HS-5 (cell line): Measurements from ENCODE around the gene CBX8.
A peak's percentile ranks its signal among the peaks of the same experiment; 100 is the strongest.

Experiments
- DNase-seq: peaks from one replicate; pipeline ENCODE4 v3.0.0-alpha.2; 2012; ENCODE audit warnings: low read depth

Gene CBX8

GRCh38 chr17:79750650-79751545, 46.0 kb downstream of the CBX8 start:
- no peak for DNase-seq

GRCh38 chr17:79749958-79750357, 46.9 kb downstream of the CBX8 start:
- DNase-seq, result no peak

GRCh38 chr17:79749156-79749815, 47.6 kb downstream of the CBX8 start:
- peak; percentile 18 for DNase-seq

GRCh38 chr17:79748295-79749099, 48.4 kb downstream of the CBX8 start:
- no peak for DNase-seq

- no peak for DNase-seq
These were observed 49.2 kb downstream of the CBX8 start for GRCh38 chr17:79747508-79748294.

- no peak for DNase-seq
These were observed 49.9 kb downstream of the CBX8 start for GRCh38 chr17:79746889-79747507.

GRCh38 chr17:79745641-79746105, 51.2 kb downstream of the CBX8 start:
- no peak for DNase-seq

- no peak for DNase-seq
These were observed 53.3 kb downstream of the CBX8 start for GRCh38 chr17:79743614-79744013.

GRCh38 chr17:79742951-79743476, 53.9 kb downstream of the CBX8 start:
- DNase-seq, result no peak

- no peak for DNase-seq
These were observed 54.3 kb downstream of the CBX8 start for GRCh38 chr17:79742589-79742918.
